GM12892 (cell line): Measurements from ENCODE around the gene PTPRK.

Experiments
- POLR2A ChIP-seq: IDR thresholded peaks from 2 replicates; pipeline ENCODE4 v1.6.1; 2011; ENCODE audit warnings: low read depth, low read length, control low read depth
- POLR2AphosphoS5 ChIP-seq: IDR thresholded peaks from 2 replicates; pipeline ENCODE4 v1.6.1; 2011; ENCODE audit warnings: low read depth, low read length, control low read depth
- TAF1 ChIP-seq: IDR thresholded peaks from 2 replicates; pipeline ENCODE4 v1.6.1; 2011; ENCODE audit warnings: low read depth, mild to moderate bottlenecking, control low read depth, low read length, borderline replicate concordance

- no peak for TF ChIP-seq POLR2AphosphoS5
- TF ChIP-seq POLR2A = no peak
- no peak for TF ChIP-seq TAF1
Observed at GRCh38 chr6:128152551-128152950, 367.8 kb downstream of the PTPRK start.
